HG02759 (cell line): Measurements from ENCODE around the gene SREBF1.
A peak's percentile ranks its signal among the peaks of the same experiment; 100 is the strongest.

Experiments used
- ATAC-seq: cut with Tn5 transposase; IDR thresholded peaks from one replicate; pipeline ENCODE4 v1.9.1; 2021; ENCODE audit warnings: mild to moderate bottlenecking, moderate library complexity; ENCODE audit not compliant: unreplicated experiment

The SREBF1 gene

GRCh38 chr17:17797119-17797809 lies 39.5 kb downstream of the SREBF1 start:
- ATAC-seq = no peak

GRCh38 chr17:17796787-17797061 lies 40.1 kb downstream of the SREBF1 start:
- no peak for ATAC-seq

GRCh38 chr17:17795946-17796786 lies 40.6 kb downstream of the SREBF1 start:
- ATAC-seq = no peak

- no peak for ATAC-seq
These were observed 41.5 kb downstream of the SREBF1 start for GRCh38 chr17:17795296-17795695.

GRCh38 chr17:17794382-17794781 lies 42.4 kb downstream of the SREBF1 start:
- no peak for ATAC-seq

GRCh38 chr17:17793378-17794214 lies 43.2 kb downstream of the SREBF1 start:
- ATAC-seq = no peak

GRCh38 chr17:17792551-17793377 lies 44.0 kb downstream of the SREBF1 start:
- ATAC-seq = peak; percentile 45

- no peak for ATAC-seq
These were observed 44.7 kb downstream of the SREBF1 start for GRCh38 chr17:17792037-17792550.

- ATAC-seq = no peak
These were observed 45.9 kb downstream of the SREBF1 start for GRCh38 chr17:17790637-17791464.

GRCh38 chr17:17789828-17790636 lies 46.8 kb downstream of the SREBF1 start:
- ATAC-seq = no peak

- ATAC-seq = no peak
These were observed 47.4 kb downstream of the SREBF1 start for GRCh38 chr17:17789410-17789809.

GRCh38 chr17:17788967-17789366 lies 47.8 kb downstream of the SREBF1 start:
- no peak for ATAC-seq

- ATAC-seq = no peak
These were observed 49.2 kb downstream of the SREBF1 start for GRCh38 chr17:17787568-17787967.

- no peak for ATAC-seq
These were observed 49.8 kb downstream of the SREBF1 start for GRCh38 chr17:17786998-17787397.

GRCh38 chr17:17785407-17785806 lies 51.4 kb downstream of the SREBF1 start:
- ATAC-seq = no peak

- no peak for ATAC-seq
These were observed 52.0 kb downstream of the SREBF1 start for GRCh38 chr17:17784657-17785267.

GRCh38 chr17:17783825-17784656 lies 52.7 kb downstream of the SREBF1 start:
- ATAC-seq = peak; percentile 36
